Sigmoid colon (tissue), 4 donors: ENCODE results near the gene DNAH17.

Experiments used
- CTCF ChIP-seq, 4 experiments: fragments of 450-650 bp in 3 of 4; fragments of 200-600 bp in 1 of 4; IDR thresholded peaks; one replicate each; pipeline ENCODE4 v1.5.1; 2016 to 2019; ENCODE audit warnings: antibody characterized with exemption in 4 of 4, mild to moderate bottlenecking in 3 of 4, moderate library complexity in 2 of 4
- POLR2A ChIP-seq, 2 donors: fragments of 450-650 bp; IDR thresholded peaks; one replicate each; pipeline ENCODE4 v1.6.1; 2016; ENCODE audit warnings: antibody characterized with exemption in 2 of 2, mild to moderate bottlenecking in 2 of 2, moderate library complexity in 2 of 2
- POLR2AphosphoS5 ChIP-seq, 4 donors: sonication (generic); formaldehyde crosslinking; IDR thresholded peaks; one replicate each; pipeline ENCODE4 v1.6.1; 2017; ENCODE audit warnings: antibody characterized with exemption in 4 of 4

GRCh38 chr17:78461799-78462053, 115.5 kb downstream of the DNAH17 start:
- TF ChIP-seq CTCF (IDR thresholded peaks at IDR 0.05) (no peak), POLR2AphosphoS5 (IDR thresholded peaks at IDR 0.05) (no peak), POLR2A (IDR thresholded peaks at IDR 0.05) (no peak)
